Renal pelvis (tissue), 4 donors: ENCODE data around the gene LSP1. TPM values are rescaled to one million over a fixed set of nuclear protein-coding genes. Genes with fewer than 3 reads are reported as not detected.

Experiments
- DNase-seq: peaks from one replicate; pipeline ENCODE4 v3.0.0-alpha.2; 2013
- polyA plus RNA-seq, 3 donors: library from polyadenylated mRNA; unstranded; fragments of 120-200 nt; gene quantifications; one replicate each; pipeline ENCODE4 v1.2.1, GENCODE V29; 2013; ENCODE audit not compliant: insufficient read length in 3 of 3

Gene LSP1
- polyA plus RNA-seq, 3 donors, result 4.8 to 7.2 (median 6.4) TPM

DNA sequence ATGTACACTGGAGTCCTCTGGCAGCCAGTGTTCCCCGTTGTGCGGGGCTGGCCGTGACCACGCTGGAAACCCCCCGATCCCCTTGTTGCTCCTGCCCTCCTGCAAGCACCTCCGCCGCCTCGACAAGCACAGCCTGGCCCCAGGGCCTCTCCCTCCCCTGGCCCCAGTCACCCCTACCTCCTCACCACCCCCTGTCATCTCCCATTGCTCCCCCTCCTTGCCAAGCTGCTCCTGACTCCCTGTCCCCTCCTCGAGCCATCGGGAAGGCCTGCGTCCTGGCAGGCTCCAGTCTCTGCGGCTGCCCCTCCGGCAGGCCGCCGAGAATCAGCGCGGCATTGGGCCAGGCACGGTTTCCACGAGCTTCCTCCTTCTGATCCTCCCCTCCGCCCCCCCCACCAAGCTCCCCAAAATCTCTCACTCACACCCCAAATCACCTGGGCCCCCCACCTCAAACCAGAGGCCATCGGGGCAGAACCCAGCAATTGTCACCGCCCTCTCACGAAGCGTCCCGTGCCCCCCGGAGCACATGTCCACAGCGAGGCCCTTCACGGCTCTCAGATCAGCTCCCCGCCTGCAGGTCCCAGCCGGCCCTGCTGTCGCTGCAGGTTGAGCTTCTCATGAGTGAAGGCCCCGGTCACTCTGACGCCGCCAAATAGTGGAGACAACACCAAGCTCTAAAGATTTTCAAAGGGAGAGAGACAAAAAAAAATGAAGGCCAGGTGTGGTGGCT lies 5.7 kb upstream of the LSP1 start:
- no peak for DNase-seq

DNA sequence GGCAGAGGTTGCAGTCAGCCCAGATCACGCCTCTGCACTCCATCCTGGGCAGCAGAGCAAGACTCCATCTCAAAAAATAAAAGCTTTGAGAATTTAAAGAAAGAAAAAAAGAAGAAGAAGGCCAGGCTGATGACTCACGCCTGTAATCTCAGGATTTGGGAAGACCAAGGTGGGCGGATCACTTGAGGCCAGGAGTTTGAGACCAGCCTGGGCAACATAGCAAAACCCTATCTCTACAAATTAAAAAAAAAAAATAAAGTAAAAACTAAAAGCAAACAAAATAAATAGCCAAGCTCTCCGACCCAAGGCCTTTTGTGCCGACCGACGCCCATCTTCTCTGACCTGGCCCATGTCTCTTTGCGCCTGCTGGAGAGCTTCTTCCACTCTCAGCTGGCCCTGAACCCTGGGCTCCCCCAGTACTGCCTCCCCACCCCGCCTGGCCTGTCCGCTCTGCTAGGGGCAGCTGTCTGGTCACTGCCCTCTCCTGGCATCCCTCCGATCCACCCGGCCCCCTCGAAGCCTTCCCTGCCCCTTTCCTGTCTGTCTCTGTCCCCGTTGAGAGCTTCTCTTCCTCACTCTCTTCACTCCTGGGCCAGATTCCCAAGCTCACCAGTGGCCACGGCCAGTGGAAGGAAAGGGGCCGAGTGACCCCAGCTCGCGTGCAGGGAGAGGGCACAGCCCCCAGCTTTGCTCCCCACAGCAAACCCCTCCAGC lies 4.8 kb upstream of the LSP1 start:
- no peak for DNase-seq

DNA sequence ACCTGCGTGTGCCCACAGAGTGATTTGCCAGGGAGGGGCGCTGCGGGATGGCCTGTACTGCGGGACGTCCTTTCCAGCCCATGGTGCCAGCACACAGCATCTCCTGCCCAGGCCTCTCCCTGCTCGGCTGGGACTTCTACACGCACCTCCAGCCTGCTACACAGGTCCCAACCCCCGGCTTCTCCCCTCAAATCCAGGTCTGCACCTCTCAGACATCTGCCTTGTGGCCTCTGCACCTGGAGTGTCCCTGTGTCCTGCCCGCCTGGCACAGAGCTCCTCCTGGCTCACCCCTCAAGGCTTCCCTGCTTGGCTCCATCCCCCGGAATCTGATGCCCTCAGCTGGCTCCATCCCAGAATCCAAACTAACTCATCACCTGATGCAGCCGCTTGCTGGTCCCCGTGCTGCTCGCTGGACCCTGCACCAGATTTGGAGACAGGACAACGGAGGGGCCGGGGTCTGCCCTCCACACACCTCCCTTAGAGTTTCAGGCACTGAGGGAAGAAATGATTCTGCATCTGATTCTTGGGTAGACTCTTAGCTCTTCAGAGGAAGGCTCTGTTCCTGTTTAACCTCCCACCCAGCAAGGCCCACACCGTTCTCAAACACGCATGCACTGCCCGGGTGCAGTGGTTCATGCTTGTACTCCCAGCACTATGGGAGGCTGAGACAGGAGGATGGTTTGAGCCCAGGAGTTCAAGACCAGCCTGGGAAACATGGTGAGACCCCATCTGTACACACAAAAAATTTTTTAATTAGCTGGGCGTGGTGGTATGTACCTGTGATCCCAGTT lies 4.0 kb upstream of the LSP1 start:
- no peak for DNase-seq

DNA sequence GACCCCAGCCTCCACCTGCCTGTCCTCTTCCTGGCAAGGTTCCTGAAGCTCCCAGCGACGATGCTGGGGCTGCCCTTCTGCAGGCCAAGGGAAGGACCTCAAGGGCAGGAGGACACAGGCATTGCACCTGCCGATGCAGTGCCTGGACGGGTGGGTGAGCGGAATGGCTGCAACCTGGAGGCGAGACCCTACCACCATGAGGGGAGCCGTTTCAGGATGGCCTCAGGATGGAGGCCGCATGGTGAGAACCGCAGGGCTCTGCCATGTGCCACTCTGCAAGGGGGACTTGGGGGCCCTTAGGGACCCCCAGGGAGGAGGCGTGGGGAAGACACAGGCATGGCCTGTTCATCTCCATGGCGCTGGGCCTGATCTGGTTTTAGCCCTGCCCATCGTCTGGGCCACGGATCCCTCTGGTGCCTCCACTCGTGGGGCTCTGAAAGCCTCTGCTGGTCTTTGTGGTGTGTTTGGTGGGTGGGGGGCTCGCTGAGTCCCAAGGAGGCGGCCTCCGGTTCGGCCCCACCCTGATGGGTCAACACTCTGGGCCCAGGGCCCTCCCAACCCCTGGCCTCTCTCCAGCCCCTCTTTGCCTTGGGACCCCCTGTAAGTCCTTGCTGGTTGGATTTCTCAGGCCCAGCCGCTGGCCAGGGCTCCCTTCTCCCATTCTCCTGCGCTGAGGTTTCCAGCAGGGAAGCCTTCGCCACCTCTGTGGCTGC lies 1.3 kb upstream of the LSP1 start:
- DNase-seq, result no peak

DNA sequence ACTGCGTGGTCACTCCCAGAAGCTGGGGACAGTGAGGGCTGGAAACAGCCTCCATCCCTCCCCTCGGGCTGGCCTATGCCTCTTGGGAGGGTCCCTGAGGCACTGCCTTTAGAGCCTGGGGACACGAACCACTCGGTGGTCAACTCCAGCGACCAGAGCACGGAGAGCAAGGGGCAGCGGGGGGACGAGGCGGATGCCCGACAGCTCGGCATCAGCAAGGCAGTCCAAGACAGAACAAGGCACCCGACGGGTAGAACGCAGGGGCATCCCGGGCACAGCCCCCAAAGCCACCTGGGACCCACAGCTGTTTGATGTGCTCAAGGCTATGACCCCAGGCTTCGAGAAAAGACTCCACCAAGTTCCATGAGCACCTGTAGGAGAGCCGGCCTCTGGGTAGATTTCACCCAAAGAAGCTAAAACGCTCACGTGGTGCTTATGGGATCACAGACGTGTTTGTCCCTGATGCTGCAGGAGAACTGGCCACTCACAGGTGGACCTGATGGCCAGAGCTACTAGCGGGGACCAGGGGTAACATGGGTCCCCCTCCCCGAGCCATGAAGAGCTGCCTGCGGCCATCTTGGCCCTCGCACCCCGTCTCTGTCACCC lies 510 bp upstream of the LSP1 start:
- no peak for DNase-seq

DNA sequence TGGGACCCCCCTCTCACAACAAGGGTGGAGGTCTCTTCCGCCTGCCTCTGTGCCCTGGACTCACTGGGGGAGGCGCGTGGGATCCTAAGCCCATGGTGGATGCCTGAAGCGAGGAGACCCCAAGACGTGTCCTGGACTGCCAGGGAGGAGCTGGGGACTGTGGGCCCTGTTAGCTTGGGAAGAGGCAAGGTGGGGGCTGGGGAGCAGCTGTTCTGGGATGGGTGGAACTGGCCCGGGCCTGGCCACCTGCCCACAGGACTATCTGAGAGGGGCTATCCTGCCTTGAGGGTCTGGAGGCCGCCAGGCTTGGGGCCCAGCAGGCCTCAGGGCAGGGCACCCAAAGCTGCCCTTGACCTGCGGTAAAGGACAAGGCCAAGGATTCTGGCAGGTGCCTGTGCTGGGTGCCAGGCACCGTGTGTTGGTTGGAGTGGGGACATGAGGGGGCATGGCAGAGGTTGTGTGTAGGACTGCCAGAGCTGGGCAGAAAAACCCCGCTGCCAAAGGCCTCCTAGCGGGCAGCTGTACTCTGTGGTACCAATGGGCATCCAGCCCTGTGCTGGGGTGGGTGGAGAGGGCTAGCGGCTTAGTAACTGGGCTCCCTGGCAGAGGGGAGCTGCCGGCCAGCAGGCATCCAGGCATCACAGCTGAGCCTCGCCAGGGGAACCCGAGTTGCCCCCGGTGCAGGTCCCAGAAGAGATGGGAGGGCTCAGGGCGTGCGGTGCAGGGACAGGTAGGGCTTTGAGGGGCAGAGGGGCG lies 670 bp downstream of the LSP1 start:
- DNase-seq, result no peak

DNA sequence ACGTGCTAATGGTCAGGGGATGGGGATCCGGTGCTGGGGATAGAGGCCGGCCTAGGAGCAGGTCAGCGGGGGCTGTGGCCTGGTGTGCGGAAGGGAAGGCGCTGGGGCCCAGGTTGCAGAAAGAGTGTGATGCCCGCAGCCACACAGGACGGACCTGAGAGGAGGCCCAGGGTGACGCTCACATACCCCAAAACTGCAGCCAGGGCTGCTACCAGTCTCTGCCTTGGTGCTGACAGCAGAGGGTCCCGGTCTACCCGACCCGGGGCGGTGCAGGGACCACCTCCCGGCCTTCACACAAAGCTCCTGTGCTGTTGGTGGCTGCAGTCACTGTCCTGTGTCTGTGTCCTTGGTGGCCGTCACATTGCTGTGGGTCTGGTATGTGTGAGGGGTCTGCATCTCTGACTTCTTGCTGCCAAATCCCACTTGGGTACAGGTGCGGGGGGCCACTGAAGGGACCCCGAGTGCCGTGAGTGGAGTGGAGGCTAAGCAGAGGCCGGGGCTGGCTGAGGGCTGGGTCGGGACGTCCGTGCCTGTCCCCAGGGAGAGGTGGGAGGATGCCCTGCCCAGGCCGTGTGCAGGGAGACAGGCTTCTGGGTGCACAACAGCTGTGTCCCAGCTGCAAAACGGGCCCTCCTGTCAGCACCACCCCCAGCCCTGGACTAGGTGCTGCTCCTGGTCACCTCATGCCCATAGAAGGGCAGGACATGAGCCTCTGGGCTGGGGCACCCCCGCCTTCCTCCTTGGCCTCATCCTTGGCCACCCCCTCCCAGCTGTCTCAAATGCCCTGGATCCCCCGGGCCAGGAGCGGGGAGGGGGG lies 1.5 kb downstream of the LSP1 start:
- DNase-seq, result no peak

GRCh38 chr11:1854949-1855885 lies 2.3 kb downstream of the LSP1 start:
- no peak for DNase-seq

- no peak for DNase-seq
Measured at GRCh38 chr11:1855886-1856265, 3.0 kb downstream of the LSP1 start.

GRCh38 chr11:1856306-1857005 lies 3.6 kb downstream of the LSP1 start:
- DNase-seq, result no peak

GRCh38 chr11:1857064-1857463 lies 4.2 kb downstream of the LSP1 start:
- DNase-seq, result no peak

DNA sequence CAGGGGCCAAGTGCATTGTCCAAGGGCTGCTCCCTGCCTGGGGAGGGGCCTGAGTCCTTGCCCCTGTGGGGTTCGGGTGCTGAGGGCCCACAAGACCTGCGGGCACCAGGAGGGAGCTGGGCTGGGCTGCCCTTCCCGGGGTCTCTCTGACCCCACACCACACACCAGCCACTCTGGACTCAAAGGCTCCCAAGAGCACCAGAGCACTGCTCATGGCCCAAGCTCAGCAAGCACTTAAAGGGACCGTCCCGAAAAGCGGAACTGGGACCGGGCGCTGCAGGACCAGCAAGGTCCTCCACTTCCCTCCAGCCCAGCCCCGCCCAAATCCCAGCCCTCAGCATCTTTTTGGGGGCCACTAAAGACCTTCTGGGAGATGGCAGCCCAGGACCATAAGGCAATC lies 5.3 kb downstream of the LSP1 start:
- DNase-seq, result no peak

DNA sequence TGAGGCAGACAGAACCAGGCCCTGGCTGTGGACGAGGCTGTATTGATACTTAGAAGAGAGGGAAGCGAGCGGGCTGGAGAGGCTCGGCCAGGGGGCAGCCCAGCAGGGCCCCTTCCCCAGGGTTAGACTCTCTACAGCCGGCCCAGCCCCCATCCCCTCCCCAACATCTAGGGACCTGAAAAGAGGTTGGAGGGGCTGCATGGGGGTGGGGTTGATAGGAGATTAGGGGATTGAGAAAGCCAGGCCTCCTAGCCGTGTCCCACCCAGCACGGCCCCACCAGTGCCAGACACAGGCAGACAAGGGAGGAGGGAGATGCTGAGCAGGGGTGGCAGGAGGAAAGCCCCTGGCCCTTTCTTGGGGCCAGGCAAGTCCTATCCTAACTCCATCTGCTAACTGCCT lies 5.7 kb downstream of the LSP1 start:
- DNase-seq, result no peak

DNA sequence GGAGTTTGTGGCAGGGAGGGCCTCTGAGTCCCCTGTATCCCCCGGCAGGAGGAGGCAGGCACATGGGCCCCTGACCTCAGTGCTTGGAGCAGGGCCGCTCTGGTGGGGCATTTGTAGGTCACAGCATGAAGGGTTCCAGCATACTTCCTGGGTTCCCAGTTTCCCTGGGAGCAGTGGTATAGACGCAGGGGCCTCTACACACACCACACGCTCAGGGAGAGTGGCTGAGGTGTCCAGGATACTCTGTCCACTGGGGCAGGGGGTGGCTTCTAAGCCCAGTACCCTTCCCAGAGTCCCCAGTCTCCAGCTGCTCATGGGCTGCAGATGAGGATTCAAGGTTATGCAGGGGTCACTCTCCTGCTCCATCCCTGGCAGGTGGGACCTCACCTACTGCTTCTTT lies 6.1 kb downstream of the LSP1 start:
- no peak for DNase-seq

DNA sequence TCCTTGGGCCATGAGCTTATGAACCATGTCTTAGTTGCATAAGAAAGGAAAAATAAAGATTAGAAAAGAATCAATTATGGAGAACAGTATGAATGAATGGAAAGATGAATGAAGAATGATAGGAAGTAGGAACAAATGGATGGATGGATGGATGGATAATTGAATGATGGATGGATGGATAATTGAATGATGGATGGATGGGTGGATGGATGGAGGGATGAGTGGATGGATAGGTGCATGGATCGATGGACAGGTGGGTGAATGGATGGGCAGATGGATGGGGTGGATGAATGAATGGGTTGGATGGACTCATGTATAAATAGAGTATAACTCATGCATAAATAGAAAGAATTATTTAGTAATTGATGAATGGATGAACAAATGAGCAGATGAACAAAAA lies 7.2 kb downstream of the LSP1 start:
- DNase-seq, result no peak

DNA sequence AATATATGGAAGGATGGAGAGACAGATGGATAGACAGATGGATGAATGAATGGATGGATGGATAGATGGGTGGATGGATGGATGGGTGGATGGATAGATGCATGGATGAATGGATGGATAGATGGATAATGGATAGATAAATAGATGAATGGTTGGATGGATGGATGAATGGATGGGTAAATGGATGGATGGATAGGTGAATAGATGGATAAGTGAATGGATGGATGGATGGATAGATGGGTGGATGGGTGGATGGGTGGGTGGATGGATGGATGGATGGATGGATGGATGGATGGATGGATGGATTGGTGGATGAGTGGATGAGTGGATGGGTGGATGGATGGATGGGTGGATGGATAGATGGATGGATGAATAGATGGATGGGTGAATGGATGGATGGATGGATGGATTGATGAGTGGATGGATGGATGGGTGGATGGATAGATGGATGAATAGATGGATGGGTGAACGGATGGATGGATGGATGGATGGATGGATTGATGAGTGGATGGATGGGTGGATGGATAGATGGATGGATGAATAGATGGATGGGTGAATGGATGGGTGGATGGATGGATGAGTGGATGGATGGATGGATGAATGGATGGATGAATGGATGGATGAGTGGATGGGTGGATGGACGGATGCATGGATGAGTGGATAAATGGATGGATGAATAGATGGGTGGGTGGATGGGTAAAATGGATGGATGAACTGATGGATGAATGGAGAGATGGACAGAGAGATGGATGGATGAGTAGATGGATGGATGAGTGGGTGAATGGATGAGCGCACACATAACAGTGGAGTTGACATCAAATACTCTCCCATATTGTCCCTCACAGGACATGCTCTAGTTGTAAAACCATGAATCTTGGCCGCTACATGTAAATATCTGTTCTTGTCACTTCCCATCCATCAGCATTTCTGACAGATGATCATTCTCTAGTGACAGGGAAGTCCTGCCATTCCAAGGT lies 8.8 kb downstream of the LSP1 start:
- no peak for DNase-seq
